CD4-positive, alpha-beta T cell (primary cell): Measurements from ENCODE around the gene IL1R2. TPM values are rescaled to one million over a fixed set of nuclear protein-coding genes. Genes with fewer than 3 reads are reported as not detected.

Source experiments
- ATAC-seq: fragments of 200-7000 bp; cut with Tn5 transposase; one replicate; pipeline ENCODE4 v1.10.0; 2022; ENCODE audit warnings: mild to moderate bottlenecking; ENCODE audit not compliant: poor library complexity
- CTCF ChIA-PET: fragments of 350-600 bp; sonication (Branson Sonifier 250); formaldehyde crosslinking; loops from one replicate; lab custom pipeline; 2021; ENCODE audit warnings: antibody characterized with exemption, inconsistent platforms; lab: Charles Lee
- POLR2A ChIA-PET: fragments of 350-600 bp; sonication (Branson Sonifier 250); formaldehyde crosslinking; loops from one replicate; lab custom pipeline; 2021; ENCODE audit warnings: antibody characterized with exemption, inconsistent platforms; lab: Charles Lee
- DNase-seq, 14 experiments: peaks; one replicate each; pipeline ENCODE4 v3.0.0-alpha.2; 2013 to 2020; ENCODE audit warnings: mixed read lengths in 2 of 14
- H3K27ac ChIP-seq, 2 donors: one replicate each; pipeline versions ENCODE4 v1.5.1 to v1.7.0; 2013; ENCODE audit warnings: low read length in 2 of 2, low read depth in 1 of 2, mild to moderate bottlenecking in 1 of 2
- H3K27me3 ChIP-seq, 2 experiments: 1 replicate in 1 of 2; 2 replicates in 1 of 2; pipeline versions ENCODE4 v1.6.1 to v1.7.0; 2013; ENCODE audit warnings: low read length in 2 of 2, control low read depth in 1 of 2, mild to moderate bottlenecking in 1 of 2, moderate library complexity in 1 of 2; ENCODE audit not compliant: insufficient read depth in 2 of 2, control insufficient read depth in 1 of 2
- H3K36me3 ChIP-seq: one replicate; pipeline ENCODE4 v1.6.1; 2013; ENCODE audit warnings: low read length, control low read depth; ENCODE audit not compliant: insufficient read depth
- H3K4me1 ChIP-seq: one replicate; pipeline ENCODE4 v1.6.1; 2013; ENCODE audit warnings: low read length, control low read depth; ENCODE audit not compliant: insufficient read depth
- H3K4me3 ChIP-seq: one replicate; pipeline ENCODE4 v1.5.1; 2013; ENCODE audit warnings: mild to moderate bottlenecking, low read length, moderate library complexity
- H3K9me3 ChIP-seq, 2 experiments: 1 replicate in 1 of 2; 2 replicates in 1 of 2; pipeline versions ENCODE4 v1.6.1 to v1.7.0; 2013; ENCODE audit warnings: low read length in 2 of 2, mild to moderate bottlenecking in 2 of 2, control low read depth in 1 of 2, moderate library complexity in 1 of 2; ENCODE audit not compliant: control insufficient read depth in 1 of 2, insufficient read depth in 1 of 2
- H3K27ac Mint-ChIP-seq: one replicate; pipeline ENCODE4 v1.8.0; 2020; ENCODE audit warnings: mixed read lengths
- H3K27me3 Mint-ChIP-seq: one replicate; pipeline ENCODE4 v1.8.0; 2021; ENCODE audit warnings: mixed read lengths
- H3K36me3 Mint-ChIP-seq: one replicate; pipeline ENCODE4 v1.8.0; 2021; ENCODE audit warnings: low read depth, mixed read lengths
- H3K4me1 Mint-ChIP-seq: one replicate; pipeline ENCODE4 v1.8.0; 2021; ENCODE audit warnings: low read depth, mixed read lengths
- H3K4me3 Mint-ChIP-seq: one replicate; pipeline ENCODE4 v1.8.0; 2020; ENCODE audit warnings: mild to moderate bottlenecking, mixed read lengths
- H3K9me3 Mint-ChIP-seq: one replicate; pipeline ENCODE4 v1.8.0; 2020; ENCODE audit warnings: mixed read lengths
- CTCF ChIP-seq: fragments of 200-600 bp; IDR thresholded peaks from one replicate; pipeline ENCODE4 v1.8.0; 2022; ENCODE audit warnings: antibody characterized with exemption, mild to moderate bottlenecking
- intact Hi-C, 2 experiments: fragments of 100-400 bp; cut with DNase I in 1 of 2; cut with micrococcal nuclease in 1 of 2; formaldehyde crosslinking; loops; one replicate each; pipeline versions ENCODE4 v1.15.1 to v1.9.0; 2023 to 2025; cut with DNase I, micrococcal nuclease
- total RNA-seq, 174 experiments: library from RNA in 2 of 174; stranded (reverse) in 2 of 174; gene quantifications; one replicate each; pipeline ENCODE4 v1.2.3 and lab custom pipeline; 2021 to 2026

IL1R2 gene
- total RNA-seq, 2 experiments from 2014 or later, result 0.31 to 0.47 TPM

GRCh38 chr2:102046135-102046986 lies 54.6 kb downstream of the IL1R2 start:
- H3K9me3 ChIP-seq, result peaks cover 0 to 3% of the 10 kb centered on the region in 2 experiments
- no peak overlapping the region for H3K4me3 Mint-ChIP-seq
- peaks cover 0 to 7% of the 10 kb centered on the region in 2 experiments for H3K27me3 ChIP-seq
- ChIA-PET POLR2A (no interaction called here), CTCF (no interaction called here)
- H3K36me3 ChIP-seq, result no peaks in the 10 kb centered on the region
- no peak for ATAC-seq
- no peaks in the 10 kb centered on the region for H3K9me3 Mint-ChIP-seq
- H3K27ac ChIP-seq, result no peak overlapping the region
- intact Hi-C loops, result no loop called here
- peaks cover 7% of the 10 kb centered on the region for H3K4me1 Mint-ChIP-seq
- H3K36me3 Mint-ChIP-seq, result no peaks in the 10 kb centered on the region
- H3K27me3 Mint-ChIP-seq, result peaks cover 34% of the 10 kb centered on the region
- H3K4me1 ChIP-seq, result peaks cover 3% of the 10 kb centered on the region
- no peak overlapping the region for H3K27ac Mint-ChIP-seq
- TF ChIP-seq CTCF, result no peak
- no peak overlapping the region for H3K4me3 ChIP-seq
- DNase-seq, result no peak

- Histone ChIP-seq H3K36me3 (no peaks in the 10 kb centered on the region), H3K4me1 (peaks cover 3% of the 10 kb centered on the region), H3K4me3 (no peak overlapping the region), H3K27ac (no peak overlapping the region), H3K27me3 (peaks cover 0 to 7% of the 10 kb centered on the region in 2 experiments), H3K9me3 (peaks cover 0 to 3% of the 10 kb centered on the region in 2 experiments)
- DNase-seq (no peak), ATAC-seq (no peak)
- Mint-ChIP-seq H3K9me3 (no peaks in the 10 kb centered on the region), H3K36me3 (no peaks in the 10 kb centered on the region), H3K4me3 (no peak overlapping the region), H3K4me1 (peaks cover 7% of the 10 kb centered on the region), H3K27me3 (peaks cover 23% of the 10 kb centered on the region), H3K27ac (no peak overlapping the region)
- ChIA-PET POLR2A (no interaction called here), CTCF (no interaction called here)
- TF ChIP-seq CTCF, result no peak
- intact Hi-C loops, result no loop called here
Measured at GRCh38 chr2:102048465-102048864, 56.7 kb downstream of the IL1R2 start.

GRCh38 chr2:102049756-102050443 lies 58.1 kb downstream of the IL1R2 start:
- TF ChIP-seq CTCF, result no peak
- ATAC-seq, result no peak
- POLR2A ChIA-PET, result interaction anchor here (1.4 kb wide), 1 partner anchor 16 kb away, joined by 3 read pairs; no protein-coding TSS in a partner anchor
- peaks cover 0 to 3% of the 10 kb centered on the region in 2 experiments for H3K9me3 ChIP-seq
- no peaks in the 10 kb centered on the region for H3K36me3 ChIP-seq
- peaks cover 18% of the 10 kb centered on the region for H3K27me3 Mint-ChIP-seq
- H3K4me3 ChIP-seq, result no peak overlapping the region
- CTCF ChIA-PET, result no interaction called here
- intact Hi-C loops, result no loop called here
- H3K9me3 Mint-ChIP-seq, result no peaks in the 10 kb centered on the region
- H3K4me3 Mint-ChIP-seq, result no peak overlapping the region
- DNase-seq, result no peak
- H3K36me3 Mint-ChIP-seq, result no peaks in the 10 kb centered on the region
- H3K27ac Mint-ChIP-seq, result no peak overlapping the region
- peaks cover 0 to 7% of the 10 kb centered on the region in 2 experiments for H3K27me3 ChIP-seq
- peaks cover 3% of the 10 kb centered on the region for H3K4me1 ChIP-seq
- H3K27ac ChIP-seq, result no peak overlapping the region
- peaks cover 7% of the 10 kb centered on the region for H3K4me1 Mint-ChIP-seq
